ENCODE results near the gene DLD.

The DLD gene

GRCh38 chr7:107898997-107899594 lies 8.1 kb downstream of the DLD start:
- Histone ChIP-seq H3K9me3 (ENCODE audit: control insufficient read depth, low read length) (no peaks in the 10 kb centered on the region), H3K27ac (ENCODE audit: low read length, poor library complexity, severe bottlenecking) (no peak overlapping the region), H3K4ac (ENCODE audit: low read depth in 1 of 2, low read length in 2 of 2) (no peak overlapping the region), H3K9ac (ENCODE audit: low read length) (no peak overlapping the region), H4K8ac (ENCODE audit: low read length) (no peak overlapping the region), H3K36me3 (ENCODE audit: control insufficient read depth in 1 of 2, insufficient read depth in 2 of 2, low read depth in 1 of 2, low read length in 2 of 2) (peaks cover 8 to 68% of the 10 kb centered on the region in 2 experiments), H2BK15ac (ENCODE audit: low read depth, poor library complexity, severe bottlenecking) (no peak overlapping the region), H2BK12ac (ENCODE audit: low read length in 2 of 2) (no peak overlapping the region), H3K4me1 (ENCODE audit: control insufficient read depth, insufficient read depth, low read depth, low read length) (no peaks in the 10 kb centered on the region), H3K18ac (ENCODE audit: low read depth in 1 of 2, low read length in 2 of 2) (no peak overlapping the region), H3K14ac (ENCODE audit: low read length in 2 of 2) (no peak overlapping the region), H3K23ac (ENCODE audit: low read length in 2 of 2) (no peak overlapping the region), H2AFZ (ENCODE audit: low read depth, low read length) (no peak overlapping the region), H3K4me3 (ENCODE audit: insufficient read depth in 1 of 2, low read depth in 1 of 2, low read length in 2 of 2) (no peak overlapping the region), H2BK5ac (ENCODE audit: low read depth, low read length, poor library complexity, severe bottlenecking) (no peak overlapping the region), H3K27me3 (ENCODE audit: control insufficient read depth in 1 of 2, insufficient read depth in 1 of 2, low read length in 2 of 2) (no peaks in the 10 kb centered on the region), H3K4me2 (ENCODE audit: low read length, poor library complexity, severe bottlenecking) (no peak overlapping the region), H2BK120ac (ENCODE audit: low read depth, low read length) (no peak overlapping the region), H4K91ac (ENCODE audit: low read length) (no peak overlapping the region), H2AK5ac (ENCODE audit: low read length, severe bottlenecking) (no peak overlapping the region), H3K79me1 (replicated peaks; ENCODE audit: low read length, poor library complexity, severe bottlenecking) (peaks cover 5% of the 10 kb centered on the region)
- WGBS = 100% methylated on average over 1 of the region's 2 CpGs
- DNase-seq = no peak

DNA sequence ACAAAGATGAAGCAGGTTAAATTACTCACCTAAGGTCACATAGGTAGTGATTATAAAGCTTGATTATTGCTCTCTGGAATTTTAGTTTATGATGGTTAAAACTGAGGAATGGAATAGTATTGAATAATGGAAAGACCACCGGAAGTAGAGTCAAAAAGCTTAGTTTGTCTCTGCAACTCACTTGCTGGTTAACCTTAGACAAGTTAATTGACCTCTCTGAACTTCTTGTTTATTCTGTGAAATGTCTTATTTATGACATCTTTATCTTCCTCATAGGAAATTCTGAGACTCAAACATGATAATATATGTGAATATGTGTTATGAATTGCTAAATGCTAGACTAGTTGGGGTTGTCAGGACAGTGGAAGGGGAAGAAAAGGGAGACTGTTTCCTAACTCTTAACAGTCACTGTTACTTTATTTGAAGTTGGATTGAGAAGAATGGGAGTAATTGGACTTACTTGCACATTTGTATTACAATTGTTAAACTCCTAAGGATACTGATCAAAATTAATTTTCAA lies 9.6 kb downstream of the DLD start:
- H3K9me3 ChIP-seq (ENCODE audit: control insufficient read depth, low read length) = no peaks in the 10 kb centered on the region
- no peak overlapping the region for H3K9ac ChIP-seq (ENCODE audit: low read length)
- no peak overlapping the region for H3K14ac ChIP-seq (ENCODE audit: low read length in 2 of 2)
- no peak overlapping the region for H3K4me2 ChIP-seq (ENCODE audit: low read length, poor library complexity, severe bottlenecking)
- H2BK120ac ChIP-seq (ENCODE audit: low read depth, low read length) = no peak overlapping the region
- DNase-seq = no peak
- 100% methylated on average over 1 of the region's 1 CpG for WGBS
- no peak overlapping the region for H4K8ac ChIP-seq (ENCODE audit: low read length)
- no peak overlapping the region for H2BK5ac ChIP-seq (ENCODE audit: low read depth, low read length, poor library complexity, severe bottlenecking)
- H2AFZ ChIP-seq (ENCODE audit: low read depth, low read length) = no peak overlapping the region
- peaks cover 8 to 68% of the 10 kb centered on the region in 2 experiments for H3K36me3 ChIP-seq (ENCODE audit: control insufficient read depth in 1 of 2, insufficient read depth in 2 of 2, low read depth in 1 of 2, low read length in 2 of 2)
- no peak overlapping the region for H2AK5ac ChIP-seq (ENCODE audit: low read length, severe bottlenecking)
- H4K91ac ChIP-seq (ENCODE audit: low read length) = no peak overlapping the region
- H2BK15ac ChIP-seq (ENCODE audit: low read depth, poor library complexity, severe bottlenecking) = no peak overlapping the region
- H3K79me1 ChIP-seq (replicated peaks; ENCODE audit: low read length, poor library complexity, severe bottlenecking) = peaks cover 5% of the 10 kb centered on the region
- no peak overlapping the region for H3K18ac ChIP-seq (ENCODE audit: low read depth in 1 of 2, low read length in 2 of 2)
- H3K23ac ChIP-seq (ENCODE audit: low read length in 2 of 2) = no peak overlapping the region
- no peak overlapping the region for H2BK12ac ChIP-seq (ENCODE audit: low read length in 2 of 2)
- no peak overlapping the region for H3K4me3 ChIP-seq (ENCODE audit: insufficient read depth in 1 of 2, low read depth in 1 of 2, low read length in 2 of 2)
- no peaks in the 10 kb centered on the region for H3K27me3 ChIP-seq (ENCODE audit: control insufficient read depth in 1 of 2, insufficient read depth in 1 of 2, low read length in 2 of 2)
- no peak overlapping the region for H3K4ac ChIP-seq (ENCODE audit: low read depth in 1 of 2, low read length in 2 of 2)
- no peaks in the 10 kb centered on the region for H3K4me1 ChIP-seq (ENCODE audit: control insufficient read depth, insufficient read depth, low read depth, low read length)
- no peak overlapping the region for H3K27ac ChIP-seq (ENCODE audit: low read length, poor library complexity, severe bottlenecking)

GRCh38 chr7:107902381-107902780 lies 11.4 kb downstream of the DLD start:
- no peak overlapping the region for H2BK12ac ChIP-seq (ENCODE audit: low read length in 2 of 2)
- H3K9ac ChIP-seq (ENCODE audit: low read length) = no peak overlapping the region
- no peaks in the 10 kb centered on the region for H3K27me3 ChIP-seq (ENCODE audit: control insufficient read depth in 1 of 2, insufficient read depth in 1 of 2, low read length in 2 of 2)
- H4K8ac ChIP-seq (ENCODE audit: low read length) = no peak overlapping the region
- no peak overlapping the region for H3K4me3 ChIP-seq (ENCODE audit: insufficient read depth in 1 of 2, low read depth in 1 of 2, low read length in 2 of 2)
- H3K4ac ChIP-seq (ENCODE audit: low read depth in 1 of 2, low read length in 2 of 2) = no peak overlapping the region
- H3K18ac ChIP-seq (ENCODE audit: low read depth in 1 of 2, low read length in 2 of 2) = no peak overlapping the region
- H3K27ac ChIP-seq (ENCODE audit: low read length, poor library complexity, severe bottlenecking) = peak overlapping the region; percentile 41
- no peak overlapping the region for H2BK15ac ChIP-seq (ENCODE audit: low read depth, poor library complexity, severe bottlenecking)
- H4K91ac ChIP-seq (ENCODE audit: low read length) = no peak overlapping the region
- no peak overlapping the region for H3K4me2 ChIP-seq (ENCODE audit: low read length, poor library complexity, severe bottlenecking)
- H2BK120ac ChIP-seq (ENCODE audit: low read depth, low read length) = no peak overlapping the region
- H3K9me3 ChIP-seq (ENCODE audit: control insufficient read depth, low read length) = no peaks in the 10 kb centered on the region
- no peaks in the 10 kb centered on the region for H3K4me1 ChIP-seq (ENCODE audit: control insufficient read depth, insufficient read depth, low read depth, low read length)
- no peak overlapping the region for H2AK5ac ChIP-seq (ENCODE audit: low read length, severe bottlenecking)
- no peak overlapping the region for H3K14ac ChIP-seq (ENCODE audit: low read length in 2 of 2)
- H3K23ac ChIP-seq (ENCODE audit: low read length in 2 of 2) = no peak overlapping the region
- no peak overlapping the region for H2AFZ ChIP-seq (ENCODE audit: low read depth, low read length)
- H2BK5ac ChIP-seq (ENCODE audit: low read depth, low read length, poor library complexity, severe bottlenecking) = no peak overlapping the region
- peaks cover 9% of the 10 kb centered on the region for H3K79me1 ChIP-seq (replicated peaks; ENCODE audit: low read length, poor library complexity, severe bottlenecking)
- peaks cover 8 to 74% of the 10 kb centered on the region in 2 experiments for H3K36me3 ChIP-seq (ENCODE audit: control insufficient read depth in 1 of 2, insufficient read depth in 2 of 2, low read depth in 1 of 2, low read length in 2 of 2)
- DNase-seq = peak; percentile 21

- peaks cover 8% of the 10 kb centered on the region for H3K79me1 ChIP-seq (replicated peaks; ENCODE audit: low read length, poor library complexity, severe bottlenecking)
- no peak overlapping the region for H2BK15ac ChIP-seq (ENCODE audit: low read depth, poor library complexity, severe bottlenecking)
- H2BK5ac ChIP-seq (ENCODE audit: low read depth, low read length, poor library complexity, severe bottlenecking) = no peak overlapping the region
- DNase-seq = no peak
- H3K4me1 ChIP-seq (ENCODE audit: control insufficient read depth, insufficient read depth, low read depth, low read length) = no peaks in the 10 kb centered on the region
- no peak overlapping the region for H3K9ac ChIP-seq (ENCODE audit: low read length)
- no peak overlapping the region for H3K4me3 ChIP-seq (ENCODE audit: insufficient read depth in 1 of 2, low read depth in 1 of 2, low read length in 2 of 2)
- H2AFZ ChIP-seq (ENCODE audit: low read depth, low read length) = no peak overlapping the region
- H3K27ac ChIP-seq (ENCODE audit: low read length, poor library complexity, severe bottlenecking) = no peak overlapping the region
- no peak overlapping the region for H2AK5ac ChIP-seq (ENCODE audit: low read length, severe bottlenecking)
- no peak overlapping the region for H3K4ac ChIP-seq (ENCODE audit: low read depth in 1 of 2, low read length in 2 of 2)
- H2BK120ac ChIP-seq (ENCODE audit: low read depth, low read length) = no peak overlapping the region
- 100% methylated on average over 2 of the region's 2 CpGs for WGBS
- H3K4me2 ChIP-seq (ENCODE audit: low read length, poor library complexity, severe bottlenecking) = no peak overlapping the region
- H3K9me3 ChIP-seq (ENCODE audit: control insufficient read depth, low read length) = no peaks in the 10 kb centered on the region
- no peak overlapping the region for H4K8ac ChIP-seq (ENCODE audit: low read length)
- no peak overlapping the region for H3K14ac ChIP-seq (ENCODE audit: low read length in 2 of 2)
- no peaks in the 10 kb centered on the region for H3K27me3 ChIP-seq (ENCODE audit: control insufficient read depth in 1 of 2, insufficient read depth in 1 of 2, low read length in 2 of 2)
- H3K18ac ChIP-seq (ENCODE audit: low read depth in 1 of 2, low read length in 2 of 2) = no peak overlapping the region
- H3K23ac ChIP-seq (ENCODE audit: low read length in 2 of 2) = no peak overlapping the region
- no peak overlapping the region for H4K91ac ChIP-seq (ENCODE audit: low read length)
- H2BK12ac ChIP-seq (ENCODE audit: low read length in 2 of 2) = no peak overlapping the region
- H3K36me3 ChIP-seq (ENCODE audit: control insufficient read depth in 1 of 2, insufficient read depth in 2 of 2, low read depth in 1 of 2, low read length in 2 of 2) = peaks cover 10 to 97% of the 10 kb centered on the region in 2 experiments
Measured at GRCh38 chr7:107907790-107908189, 16.8 kb downstream of the DLD start.

Measured in mesenchymal stem cell (in vitro differentiated cells and primary cell).